K562 (cell line): ENCODE data around the gene AACS. TPM values are rescaled to one million over a fixed set of nuclear protein-coding genes. Genes with fewer than 3 reads are reported as not detected.

Experiments
- ATAC-seq: fragments of 200-7000 bp; cut with Tn5 transposase; 3 replicates; pipeline ENCODE4 v1.9.1; 2020; ENCODE audit warnings: moderate library complexity
- BruUV-seq: library from RNA; stranded (reverse); fragments of 400-500 nt; replicated peaks from 2 replicates; lab custom pipeline; 2021; lab: Mats Ljungman, UMichigan
- CTCF ChIA-PET: fragments of 300-600 bp; formaldehyde crosslinking; extraction: SDS; loops from one replicate; lab custom pipeline; 2021; ENCODE audit warnings: low intra/inter-chr PET ratio; lab: Yijun Ruan, JAX
- POLR2A ChIA-PET: fragments of 300-600, 350-650 bp; sonication (Branson Sonifier 250); formaldehyde crosslinking; extraction: SDS; loops from one replicate; lab custom pipeline; 2021; ENCODE audit warnings: antibody characterized with exemption, inconsistent platforms; lab: Yijun Ruan, JAX
- DNase-seq, 4 experiments: peaks; one replicate each; pipeline versions ENCODE4 v3.0.0 to v3.0.0-alpha.2; 2011 to 2018; ENCODE audit warnings: low spot score in 3 of 4, mixed read lengths in 3 of 4; ENCODE audit errors: extremely low read depth in 1 of 4
- FAIRE-seq: peaks from 2 replicates; lab custom pipeline; 2011; peaks lifted over from hg19 to GRCh38; lab: Jason Lieb, UNC
- H2AFZ ChIP-seq: 2 replicates; pipeline ENCODE4 v1.6.0; 2011; ENCODE audit warnings: low read depth, low read length, control low read depth, inconsistent platforms
- H3K27ac ChIP-seq: fragments of 200-600 bp; 3 replicates; pipeline ENCODE4 v1.8.0; 2011; ENCODE audit warnings: low read depth, mild to moderate bottlenecking, control low read depth, inconsistent platforms, low read length, moderate library complexity, mixed read lengths; ENCODE audit errors: extremely low read depth
- H3K27me3 ChIP-seq, 2 experiments: fragments of 300-600 bp in 1 of 2; 2 replicates in 1 of 2; 3 replicates in 1 of 2; pipeline versions ENCODE4 v1.6.0 to v1.8.0; 2011; ENCODE audit warnings: inconsistent platforms in 2 of 2, low read length in 2 of 2, mild to moderate bottlenecking in 1 of 2, mixed read lengths in 1 of 2, moderate library complexity in 1 of 2; ENCODE audit not compliant: control insufficient read depth in 2 of 2, insufficient read depth in 2 of 2
- H3K36me3 ChIP-seq: fragments of 300-600 bp; 3 replicates; pipeline ENCODE4 v1.8.0; 2011; ENCODE audit warnings: mild to moderate bottlenecking, low read length, inconsistent platforms; ENCODE audit not compliant: control insufficient read depth, insufficient read depth
- H3K4me1 ChIP-seq, 2 experiments: fragments of 200-600 bp in 1 of 2; replicated peaks in 1 of 2; 2 replicates in 1 of 2; 3 replicates in 1 of 2; pipeline versions ENCODE4 v1.5.1 to v1.8.0; 2011; ENCODE audit warnings: inconsistent platforms in 2 of 2, low read length in 2 of 2, mild to moderate bottlenecking in 1 of 2, mixed read lengths in 1 of 2, moderate library complexity in 1 of 2; ENCODE audit not compliant: control insufficient read depth in 2 of 2, insufficient read depth in 2 of 2
- H3K4me2 ChIP-seq: 2 replicates; pipeline ENCODE4 v1.6.1; 2011; ENCODE audit warnings: low read length, control low read depth, inconsistent platforms, mixed read lengths; ENCODE audit not compliant: insufficient read depth
- H3K4me3 ChIP-seq: fragments of 200-600 bp; sonication (generic), shearing (Covaris generic); 2 replicates; pipeline ENCODE4 v1.5.1; 2016; ENCODE audit warnings: control low read depth, inconsistent platforms
- H3K79me2 ChIP-seq: fragments of 200-600 bp; 3 replicates; pipeline ENCODE4 v1.8.0; 2011; ENCODE audit warnings: low read length, inconsistent platforms; ENCODE audit not compliant: control insufficient read depth, insufficient read depth
- H3K9ac ChIP-seq, 2 experiments: 2 replicates each; pipeline versions ENCODE4 v1.6.0 to v1.6.1; 2011; ENCODE audit warnings: low read depth in 2 of 2, low read length in 2 of 2, control low read depth in 1 of 2, inconsistent platforms in 1 of 2, mild to moderate bottlenecking in 1 of 2, mixed read lengths in 1 of 2; ENCODE audit not compliant: insufficient read depth in 1 of 2
- H3K9me1 ChIP-seq: one replicate; pipeline ENCODE4 v1.6.0; 2011; ENCODE audit warnings: inconsistent platforms, mild to moderate bottlenecking, low read length, moderate library complexity; ENCODE audit not compliant: control insufficient read depth, insufficient read depth
- H3K9me3 ChIP-seq: replicated peaks from 2 replicates; pipeline ENCODE4 v1.5.1; 2011; ENCODE audit warnings: low read depth, low read length, inconsistent platforms; ENCODE audit not compliant: control insufficient read depth, insufficient read depth
- H4K20me1 ChIP-seq: replicated peaks from 2 replicates; pipeline ENCODE4 v1.6.1; 2011; ENCODE audit warnings: low read length, inconsistent platforms, mixed read lengths; ENCODE audit not compliant: control insufficient read depth, insufficient read depth
- L3MBTL2 ChIP-seq: fragments of 450-650 bp; IDR thresholded peaks from 2 replicates; pipeline ENCODE4 v1.6.1; 2016; ENCODE audit warnings: mild to moderate bottlenecking, moderate library complexity
- LCOR ChIP-seq: sonication (generic); formaldehyde crosslinking; IDR thresholded peaks from 2 replicates; pipeline ENCODE4 v1.8.0; 2022; ENCODE audit warnings: mild to moderate bottlenecking, missing genetic modification reagents
- WGBS: fragments of 100-300 bp; shearing (Covaris generic); methylation state at CpG from one replicate; pipeline ENCODE4 v1.1.6; 2016; ENCODE audit warnings: low coverage, mixed read lengths; ENCODE audit not compliant: insufficient coverage; ENCODE audit errors: missing lambda C conversion rate; 5-methylcytosine and 5-hydroxymethylcytosine counted together
- in situ Hi-C: fragments of 300-500 bp; cut with MboI; formaldehyde crosslinking; loops from 4 replicates; pipeline ENCODE4 v1.15.0; 2018; ENCODE audit warnings: inconsistent platforms, mixed read lengths
- intact Hi-C: fragments of 100-400 bp; cut with micrococcal nuclease; formaldehyde crosslinking; loops from 2 replicates; pipeline ENCODE4 v1.14.2; 2022
- polyA plus RNA-seq, 8 experiments: library from polyadenylated mRNA; depleted of rRNA in 4 of 8; stranded (reverse) in 5 of 8; unstranded in 3 of 8; fragments of >200 nt; fragmentation: Nextera tagmentation in 2 of 8; fragmentation: Illumina TruSeq in 1 of 8; extraction: Ambion mirVana in 2 of 8; extraction: Trizol in 1 of 8; gene quantifications; 2 replicates each; pipeline versions ENCODE4 v1.2.1 to v1.2.3, GENCODE V29; 2011 to 2014; ENCODE audit warnings: inconsistent platforms in 1 of 8, missing spikeins in 1 of 8
- total RNA-seq, 7 experiments: library from RNA; depleted of rRNA in 6 of 7; stranded (reverse); fragments of >200 nt in 6 of 7; fragmentation: Illumina TruSeq in 2 of 7; extraction: Trizol in 2 of 7; gene quantifications; 2 replicates each; pipeline versions ENCODE4 v1.2.1 to v1.2.3, GENCODE V29; 2011 to 2021; ENCODE audit warnings: low replicate concordance in 1 of 7
- TF ChIP-seq, protein P1 (sequence below): fragments of 450-650 bp; IDR thresholded peaks from 2 replicates; pipeline ENCODE4 v1.6.1; 2016; ENCODE audit warnings: mild to moderate bottlenecking, moderate library complexity

The AACS gene
- total and polyA plus RNA-seq, 9 of the 15 experiments (the other 6 are each of a cell fraction or from before 2014, with no cell fraction given) = 2.4 to 13.0 (median 6.0) TPM

DNA sequence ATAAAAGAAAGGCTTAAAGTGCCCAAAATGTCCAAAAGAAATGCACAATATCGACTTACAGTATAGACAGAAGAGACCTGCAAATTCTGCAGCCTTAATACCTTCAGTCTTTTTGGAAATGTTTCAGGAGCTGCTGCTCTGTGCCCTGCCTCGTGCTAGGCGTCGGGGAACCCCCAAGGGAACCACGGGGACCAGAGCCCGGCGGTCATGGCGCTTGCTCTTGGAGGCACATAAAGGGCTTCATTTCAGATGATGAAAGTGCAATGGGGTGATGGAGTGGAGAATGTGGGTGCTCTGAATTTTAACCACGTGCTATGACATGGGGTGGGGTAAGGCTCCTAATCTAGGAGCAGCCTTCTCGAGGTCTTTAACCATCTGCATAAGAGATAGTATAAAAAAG, 14.8 kb upstream of the AACS start:
- no peak overlapping the region for H3K4me2 ChIP-seq
- 0 out of 2 replicates have a peak overlapping the region, but pooled peaks have one; percentile 12 for H2AFZ ChIP-seq
- H3K27ac ChIP-seq = no peak overlapping the region
- BruUV-seq = no TSS peak
- intact Hi-C loops (no loop called here), in situ Hi-C loops (no loop called here)
- FAIRE-seq (no peak), ATAC-seq (no peak), DNase-seq (no peak)
- WGBS = 17% methylated on average over 10 of the region's 10 CpGs
- H3K27me3 ChIP-seq = peaks cover 0 to 7% of the 10 kb centered on the region in 2 experiments; a peak in 3 of 5 replicates
- H3K79me2 ChIP-seq = no peaks in the 10 kb centered on the region
- H3K9me3 ChIP-seq = no peaks in the 10 kb centered on the region
- POLR2A ChIA-PET = interaction anchor here (0.7 kb wide), 1 partner anchor 257 kb away, joined by 5 read pairs; no protein-coding TSS in a partner anchor
- TF ChIP-seq LCOR (CRISPR knock-in tag) (no peak), L3MBTL2 (peak; percentile 43)
- TF ChIP-seq, protein P1, sequence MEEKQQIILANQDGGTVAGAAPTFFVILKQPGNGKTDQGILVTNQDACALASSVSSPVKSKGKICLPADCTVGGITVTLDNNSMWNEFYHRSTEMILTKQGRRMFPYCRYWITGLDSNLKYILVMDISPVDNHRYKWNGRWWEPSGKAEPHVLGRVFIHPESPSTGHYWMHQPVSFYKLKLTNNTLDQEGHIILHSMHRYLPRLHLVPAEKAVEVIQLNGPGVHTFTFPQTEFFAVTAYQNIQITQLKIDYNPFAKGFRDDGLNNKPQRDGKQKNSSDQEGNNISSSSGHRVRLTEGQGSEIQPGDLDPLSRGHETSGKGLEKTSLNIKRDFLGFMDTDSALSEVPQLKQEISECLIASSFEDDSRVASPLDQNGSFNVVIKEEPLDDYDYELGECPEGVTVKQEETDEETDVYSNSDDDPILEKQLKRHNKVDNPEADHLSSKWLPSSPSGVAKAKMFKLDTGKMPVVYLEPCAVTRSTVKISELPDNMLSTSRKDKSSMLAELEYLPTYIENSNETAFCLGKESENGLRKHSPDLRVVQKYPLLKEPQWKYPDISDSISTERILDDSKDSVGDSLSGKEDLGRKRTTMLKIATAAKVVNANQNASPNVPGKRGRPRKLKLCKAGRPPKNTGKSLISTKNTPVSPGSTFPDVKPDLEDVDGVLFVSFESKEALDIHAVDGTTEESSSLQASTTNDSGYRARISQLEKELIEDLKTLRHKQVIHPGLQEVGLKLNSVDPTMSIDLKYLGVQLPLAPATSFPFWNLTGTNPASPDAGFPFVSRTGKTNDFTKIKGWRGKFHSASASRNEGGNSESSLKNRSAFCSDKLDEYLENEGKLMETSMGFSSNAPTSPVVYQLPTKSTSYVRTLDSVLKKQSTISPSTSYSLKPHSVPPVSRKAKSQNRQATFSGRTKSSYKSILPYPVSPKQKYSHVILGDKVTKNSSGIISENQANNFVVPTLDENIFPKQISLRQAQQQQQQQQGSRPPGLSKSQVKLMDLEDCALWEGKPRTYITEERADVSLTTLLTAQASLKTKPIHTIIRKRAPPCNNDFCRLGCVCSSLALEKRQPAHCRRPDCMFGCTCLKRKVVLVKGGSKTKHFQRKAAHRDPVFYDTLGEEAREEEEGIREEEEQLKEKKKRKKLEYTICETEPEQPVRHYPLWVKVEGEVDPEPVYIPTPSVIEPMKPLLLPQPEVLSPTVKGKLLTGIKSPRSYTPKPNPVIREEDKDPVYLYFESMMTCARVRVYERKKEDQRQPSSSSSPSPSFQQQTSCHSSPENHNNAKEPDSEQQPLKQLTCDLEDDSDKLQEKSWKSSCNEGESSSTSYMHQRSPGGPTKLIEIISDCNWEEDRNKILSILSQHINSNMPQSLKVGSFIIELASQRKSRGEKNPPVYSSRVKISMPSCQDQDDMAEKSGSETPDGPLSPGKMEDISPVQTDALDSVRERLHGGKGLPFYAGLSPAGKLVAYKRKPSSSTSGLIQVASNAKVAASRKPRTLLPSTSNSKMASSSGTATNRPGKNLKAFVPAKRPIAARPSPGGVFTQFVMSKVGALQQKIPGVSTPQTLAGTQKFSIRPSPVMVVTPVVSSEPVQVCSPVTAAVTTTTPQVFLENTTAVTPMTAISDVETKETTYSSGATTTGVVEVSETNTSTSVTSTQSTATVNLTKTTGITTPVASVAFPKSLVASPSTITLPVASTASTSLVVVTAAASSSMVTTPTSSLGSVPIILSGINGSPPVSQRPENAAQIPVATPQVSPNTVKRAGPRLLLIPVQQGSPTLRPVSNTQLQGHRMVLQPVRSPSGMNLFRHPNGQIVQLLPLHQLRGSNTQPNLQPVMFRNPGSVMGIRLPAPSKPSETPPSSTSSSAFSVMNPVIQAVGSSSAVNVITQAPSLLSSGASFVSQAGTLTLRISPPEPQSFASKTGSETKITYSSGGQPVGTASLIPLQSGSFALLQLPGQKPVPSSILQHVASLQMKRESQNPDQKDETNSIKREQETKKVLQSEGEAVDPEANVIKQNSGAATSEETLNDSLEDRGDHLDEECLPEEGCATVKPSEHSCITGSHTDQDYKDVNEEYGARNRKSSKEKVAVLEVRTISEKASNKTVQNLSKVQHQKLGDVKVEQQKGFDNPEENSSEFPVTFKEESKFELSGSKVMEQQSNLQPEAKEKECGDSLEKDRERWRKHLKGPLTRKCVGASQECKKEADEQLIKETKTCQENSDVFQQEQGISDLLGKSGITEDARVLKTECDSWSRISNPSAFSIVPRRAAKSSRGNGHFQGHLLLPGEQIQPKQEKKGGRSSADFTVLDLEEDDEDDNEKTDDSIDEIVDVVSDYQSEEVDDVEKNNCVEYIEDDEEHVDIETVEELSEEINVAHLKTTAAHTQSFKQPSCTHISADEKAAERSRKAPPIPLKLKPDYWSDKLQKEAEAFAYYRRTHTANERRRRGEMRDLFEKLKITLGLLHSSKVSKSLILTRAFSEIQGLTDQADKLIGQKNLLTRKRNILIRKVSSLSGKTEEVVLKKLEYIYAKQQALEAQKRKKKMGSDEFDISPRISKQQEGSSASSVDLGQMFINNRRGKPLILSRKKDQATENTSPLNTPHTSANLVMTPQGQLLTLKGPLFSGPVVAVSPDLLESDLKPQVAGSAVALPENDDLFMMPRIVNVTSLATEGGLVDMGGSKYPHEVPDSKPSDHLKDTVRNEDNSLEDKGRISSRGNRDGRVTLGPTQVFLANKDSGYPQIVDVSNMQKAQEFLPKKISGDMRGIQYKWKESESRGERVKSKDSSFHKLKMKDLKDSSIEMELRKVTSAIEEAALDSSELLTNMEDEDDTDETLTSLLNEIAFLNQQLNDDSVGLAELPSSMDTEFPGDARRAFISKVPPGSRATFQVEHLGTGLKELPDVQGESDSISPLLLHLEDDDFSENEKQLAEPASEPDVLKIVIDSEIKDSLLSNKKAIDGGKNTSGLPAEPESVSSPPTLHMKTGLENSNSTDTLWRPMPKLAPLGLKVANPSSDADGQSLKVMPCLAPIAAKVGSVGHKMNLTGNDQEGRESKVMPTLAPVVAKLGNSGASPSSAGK = peak; percentile 58
- H3K9me1 ChIP-seq = no peaks in the 10 kb centered on the region
- H4K20me1 ChIP-seq = no peaks in the 10 kb centered on the region
- H3K4me1 ChIP-seq = peaks cover 2 to 9% of the 10 kb centered on the region in 2 experiments; a peak in 4 of 5 replicates
- no peak overlapping the region for H3K9ac ChIP-seq
- CTCF ChIA-PET = no interaction called here
- no peaks in the 10 kb centered on the region for H3K36me3 ChIP-seq
- H3K4me3 ChIP-seq = no peak overlapping the region
